Keratinocyte (primary cell): ENCODE measurements around the gene MYADML2. TPM values are rescaled to one million over a fixed set of nuclear protein-coding genes. Genes with fewer than 3 reads are reported as not detected.

Experiments used
- DNase-seq: peaks from one replicate; pipeline ENCODE4 v3.0.0-alpha.2; 2011; ENCODE audit warnings: low read depth, missing footprints, low spot score
- FAIRE-seq: peaks from 2 replicates; lab custom pipeline; 2011; peaks lifted over from hg19 to GRCh38; lab: Jason Lieb, UNC
- H2AFZ ChIP-seq: 2 replicates; pipeline ENCODE4 v1.6.0; 2012; ENCODE audit warnings: low read length, control low read depth, inconsistent platforms; ENCODE audit not compliant: control insufficient read depth
- H3K27ac ChIP-seq: 2 replicates; pipeline ENCODE4 v1.5.1; 2011; ENCODE audit warnings: low read length; ENCODE audit not compliant: control insufficient read depth, insufficient read depth
- H3K27me3 ChIP-seq: 3 replicates; pipeline ENCODE4 v1.6.0; 2011; ENCODE audit warnings: low read length; ENCODE audit not compliant: control insufficient read depth, insufficient read depth; ENCODE audit errors: extremely low read depth
- H3K36me3 ChIP-seq, 2 experiments: 2 replicates in 1 of 2; 3 replicates in 1 of 2; pipeline ENCODE4 v1.5.1; 2011; ENCODE audit warnings: low read length in 2 of 2, mild to moderate bottlenecking in 1 of 2; ENCODE audit not compliant: control insufficient read depth in 2 of 2, insufficient read depth in 2 of 2; ENCODE audit errors: extremely low read depth in 1 of 2
- H3K4me1 ChIP-seq: 3 replicates; pipeline ENCODE4 v1.5.1; 2011; ENCODE audit warnings: low read length; ENCODE audit not compliant: control insufficient read depth, insufficient read depth; ENCODE audit errors: extremely low read depth
- H3K4me2 ChIP-seq: 3 replicates; pipeline ENCODE4 v1.6.0; 2011; ENCODE audit warnings: low read depth, low read length; ENCODE audit not compliant: control insufficient read depth, insufficient read depth; ENCODE audit errors: extremely low read depth
- H3K4me3 ChIP-seq, 3 experiments: fragments of 200-600 bp in 1 of 3; sonication (generic) in 1 of 3; 2 replicates in 2 of 3; 3 replicates in 1 of 3; pipeline ENCODE4 v1.5.1; 2011 to 2016; ENCODE audit warnings: low read length in 3 of 3, mild to moderate bottlenecking in 3 of 3, control low read depth in 2 of 3, inconsistent platforms in 1 of 3, low read depth in 1 of 3, mixed read lengths in 1 of 3, mixed run types in 1 of 3, moderate library complexity in 1 of 3; ENCODE audit not compliant: control insufficient read depth in 2 of 3, insufficient read depth in 2 of 3; ENCODE audit errors: extremely low read depth in 1 of 3
- H3K79me2 ChIP-seq: 2 replicates; pipeline ENCODE4 v1.6.0; 2012; ENCODE audit warnings: low read length; ENCODE audit not compliant: control insufficient read depth, insufficient read depth
- H3K9ac ChIP-seq: 3 replicates; pipeline ENCODE4 v1.6.0; 2011; ENCODE audit warnings: low read length; ENCODE audit not compliant: control insufficient read depth, insufficient read depth; ENCODE audit errors: extremely low read depth
- H3K9me1 ChIP-seq: 3 replicates; pipeline ENCODE4 v1.6.0; 2011; ENCODE audit warnings: low read length; ENCODE audit not compliant: control insufficient read depth, insufficient read depth; ENCODE audit errors: extremely low read depth
- H3K9me3 ChIP-seq: 2 replicates; pipeline ENCODE4 v1.5.1; 2012; ENCODE audit warnings: low read depth, low read length; ENCODE audit not compliant: control insufficient read depth
- H4K20me1 ChIP-seq: 3 replicates; pipeline ENCODE4 v1.6.0; 2011; ENCODE audit warnings: low read length; ENCODE audit not compliant: control insufficient read depth, insufficient read depth; ENCODE audit errors: extremely low read depth
- CTCF ChIP-seq, 3 experiments: IDR thresholded peaks in 1 of 3; conservative IDR thresholded peaks in 1 of 3; optimal IDR thresholded peaks in 1 of 3; 2 replicates in 2 of 3; 3 replicates in 1 of 3; pipeline versions ENCODE3 to v1.5.1; 2011; ENCODE audit warnings: low read length in 3 of 3, mild to moderate bottlenecking in 3 of 3, moderate library complexity in 2 of 3, control low read depth in 1 of 3, inconsistent platforms in 1 of 3; ENCODE audit not compliant: insufficient read depth in 2 of 3; ENCODE audit errors: extremely low read depth in 1 of 3
- EZH2 ChIP-seq: IDR thresholded peaks from one replicate; pipeline ENCODE4 v1.6.1; 2012; ENCODE audit warnings: inconsistent platforms, mild to moderate bottlenecking, low read length, moderate library complexity
- dilution Hi-C: fragments of 300-500 bp; cut with MboI; formaldehyde crosslinking; loops from one replicate; pipeline ENCODE4 v1.7.0; 2020; ENCODE audit warnings: low sequenced_read_pairs; ENCODE audit not compliant: extremely low pct_ligation_motif_present
- polyA plus RNA-seq, 5 experiments: library from polyadenylated mRNA; depleted of rRNA in 3 of 5; stranded (reverse) in 3 of 5; stranded (forward) in 1 of 5; unstranded in 1 of 5; fragments of >200 nt; gene quantifications; 1 replicate in 1 of 5; 2 replicates in 3 of 5; 3 replicates in 1 of 5; pipeline versions ENCODE4 v1.2.1 to v1.2.3, GENCODE V29; 2011 to 2012; ENCODE audit warnings: missing spikeins in 2 of 5, low read depth in 1 of 5, low replicate concordance in 1 of 5

The MYADML2 gene
- polyA plus RNA-seq, 1 donor (not counting 4 experiments of a cell fraction or from before 2014, with no cell fraction given), result not detected

- no peak overlapping the region for H3K9ac ChIP-seq
- no peak overlapping the region for H3K27ac ChIP-seq
- no peak for TF ChIP-seq EZH2
- no peak for TF ChIP-seq CTCF (optimal IDR thresholded peaks at IDR 0.05 in 1 of 3, IDR thresholded peaks at IDR 0.05 in 1 of 3, conservative IDR thresholded peaks at IDR 0.05 in 1 of 3; ENCODE audit: extremely low read depth in 1 of 3, insufficient read depth in 2 of 3, low read length in 3 of 3)
- no peaks in the 10 kb centered on the region for H3K79me2 ChIP-seq
- H2AFZ ChIP-seq, result no peak overlapping the region
- DNase-seq (no peak), FAIRE-seq (no peak)
- dilution Hi-C loops, result no loop called here
- no peak overlapping the region for H3K4me2 ChIP-seq
- H3K4me3 ChIP-seq, result no peak overlapping the region
- peaks cover 7% of the 10 kb centered on the region for H3K27me3 ChIP-seq
- no peaks in the 10 kb centered on the region for H3K9me3 ChIP-seq
- no peaks in the 10 kb centered on the region for H3K4me1 ChIP-seq
- no peaks in the 10 kb centered on the region for H3K36me3 ChIP-seq
- no peaks in the 10 kb centered on the region for H3K9me1 ChIP-seq
- no peaks in the 10 kb centered on the region for H4K20me1 ChIP-seq
These were observed 3.5 kb upstream of the MYADML2 start for GRCh38 chr17:81950501-81950900.

- H4K20me1 ChIP-seq, result no peaks in the 10 kb centered on the region
- no peaks in the 10 kb centered on the region for H3K79me2 ChIP-seq
- no peaks in the 10 kb centered on the region for H3K36me3 ChIP-seq
- no peak for FAIRE-seq
- H3K4me1 ChIP-seq, result no peaks in the 10 kb centered on the region
- TF ChIP-seq CTCF (optimal IDR thresholded peaks at IDR 0.05 in 1 of 3, IDR thresholded peaks at IDR 0.05 in 1 of 3, conservative IDR thresholded peaks at IDR 0.05 in 1 of 3; ENCODE audit: extremely low read depth in 1 of 3, insufficient read depth in 2 of 3, low read length in 3 of 3) (no peak), EZH2 (no peak)
- no peaks in the 10 kb centered on the region for H3K9me3 ChIP-seq
- no peak for DNase-seq
- H3K4me3 ChIP-seq, result no peak overlapping the region
- H3K9me1 ChIP-seq, result no peaks in the 10 kb centered on the region
- H3K9ac ChIP-seq, result no peak overlapping the region
- no peak overlapping the region for H2AFZ ChIP-seq
- H3K4me2 ChIP-seq, result no peak overlapping the region
- dilution Hi-C loops, result no loop called here
- peaks cover 7% of the 10 kb centered on the region for H3K27me3 ChIP-seq
- no peak overlapping the region for H3K27ac ChIP-seq
These were observed 1.8 kb upstream of the MYADML2 start for GRCh38 chr17:81948635-81949378.
